Activated CD8-positive, alpha-beta memory T cell treated with anti-CD3 and anti-CD28 coated beads, Interleukin-2, amount 50 U/mL, for 1 hour (primary cell): Measurements from ENCODE around the gene COL13A1.

Experiments
- DNase-seq: peaks from one replicate; pipeline ENCODE4 v3.0.0-alpha.2; 2020; ENCODE audit errors: extremely low read depth

COL13A1 gene

DNA sequence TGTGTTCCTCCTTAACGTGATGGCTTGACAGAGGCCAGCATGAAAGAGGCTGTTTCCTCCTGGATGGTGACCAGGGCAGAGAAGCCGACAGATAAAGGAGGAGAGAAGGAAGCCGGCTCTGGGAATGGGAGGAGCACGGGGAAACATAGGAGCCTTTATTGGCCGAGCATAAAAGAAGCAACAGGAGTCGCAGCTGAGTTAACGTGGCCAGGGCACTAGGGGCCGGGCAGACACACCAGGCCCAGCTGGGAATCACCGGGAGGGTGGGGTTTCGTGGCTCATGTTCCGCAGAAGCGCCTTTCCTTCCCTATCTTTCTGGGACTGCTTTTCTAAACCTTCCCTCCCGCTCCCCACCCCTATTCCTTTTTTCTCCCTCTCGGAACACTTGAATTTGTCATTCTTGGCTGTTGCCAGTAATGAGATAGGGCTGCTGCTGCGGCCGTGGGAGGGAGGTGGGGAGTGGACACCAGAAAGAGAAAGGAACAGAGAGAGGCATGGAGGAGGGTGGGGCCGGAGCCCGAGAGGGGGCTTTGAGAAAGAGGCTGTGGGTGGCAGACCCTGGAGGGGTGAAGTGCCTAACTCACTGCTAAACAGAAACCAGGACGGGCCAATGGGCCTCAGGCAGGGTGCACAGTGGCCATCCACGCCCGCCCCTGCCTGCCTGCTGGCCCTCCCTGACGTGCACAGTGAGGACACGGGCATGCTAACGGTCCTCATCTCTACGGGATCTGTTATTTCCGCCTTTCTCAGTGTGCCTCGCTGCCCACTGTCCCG is 65.2 kb downstream of the COL13A1 start:
- no peak for DNase-seq

DNA sequence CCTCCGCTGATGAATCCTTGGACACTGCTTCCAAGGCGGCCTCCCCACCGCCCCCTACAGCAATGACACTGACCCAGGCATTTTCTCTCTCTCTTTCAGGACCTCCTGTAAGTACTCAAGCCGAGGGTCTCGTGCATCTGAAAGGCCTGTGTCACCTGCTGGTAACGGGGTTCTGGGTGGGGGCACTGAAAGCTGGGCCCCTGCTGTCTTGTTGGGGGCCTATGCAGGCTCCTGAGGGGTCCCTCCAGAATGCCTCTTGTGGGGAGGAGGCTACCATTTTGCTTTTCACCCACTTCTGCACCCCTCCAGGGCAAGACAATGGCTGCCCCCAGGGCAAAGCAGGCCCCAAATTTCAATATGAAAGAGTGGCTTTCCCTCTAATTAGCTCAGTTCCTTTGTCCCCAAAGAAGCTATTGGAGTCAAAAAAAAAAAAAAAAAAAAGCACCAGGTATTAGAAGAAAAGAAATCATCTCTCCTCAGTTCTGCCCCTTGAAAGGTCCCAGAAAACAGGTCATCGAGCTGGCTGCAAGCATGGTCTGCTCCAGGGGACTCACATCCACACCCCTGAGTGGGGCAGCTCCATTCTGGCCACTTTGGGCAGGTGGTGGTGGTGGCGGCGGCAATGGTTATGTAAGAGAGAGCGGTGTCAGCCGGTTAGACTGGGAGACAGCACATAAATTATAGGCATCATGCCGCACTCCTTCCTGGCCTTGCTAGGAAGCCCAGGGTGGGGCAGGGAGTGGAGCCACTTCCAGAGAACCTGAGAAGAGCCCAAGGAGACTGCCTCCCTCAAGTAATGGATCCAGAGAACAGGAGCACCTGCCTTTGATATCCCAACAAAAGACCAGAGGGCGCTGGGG is 66.2 kb downstream of the COL13A1 start:
- DNase-seq: no peak

DNA sequence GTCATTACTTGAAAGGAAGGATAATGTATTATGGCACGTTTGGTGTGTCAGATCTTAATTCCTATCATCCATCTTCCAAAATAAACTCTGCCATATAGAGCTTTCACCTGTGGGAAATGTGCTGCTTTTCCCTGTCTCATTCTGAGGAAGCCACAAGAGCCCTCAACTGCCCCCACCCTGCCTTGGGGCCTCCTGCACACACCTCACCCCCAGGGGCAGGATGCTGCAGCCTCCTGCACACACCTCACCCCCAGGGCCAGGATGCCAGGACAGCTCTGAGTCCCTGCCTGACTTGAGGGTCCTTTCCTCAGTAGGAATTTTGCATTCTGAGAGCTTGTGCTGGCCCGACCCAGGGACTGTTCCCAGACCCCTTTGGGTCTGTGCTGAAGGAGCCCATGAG is 67.1 kb downstream of the COL13A1 start:
- DNase-seq: no peak

DNA sequence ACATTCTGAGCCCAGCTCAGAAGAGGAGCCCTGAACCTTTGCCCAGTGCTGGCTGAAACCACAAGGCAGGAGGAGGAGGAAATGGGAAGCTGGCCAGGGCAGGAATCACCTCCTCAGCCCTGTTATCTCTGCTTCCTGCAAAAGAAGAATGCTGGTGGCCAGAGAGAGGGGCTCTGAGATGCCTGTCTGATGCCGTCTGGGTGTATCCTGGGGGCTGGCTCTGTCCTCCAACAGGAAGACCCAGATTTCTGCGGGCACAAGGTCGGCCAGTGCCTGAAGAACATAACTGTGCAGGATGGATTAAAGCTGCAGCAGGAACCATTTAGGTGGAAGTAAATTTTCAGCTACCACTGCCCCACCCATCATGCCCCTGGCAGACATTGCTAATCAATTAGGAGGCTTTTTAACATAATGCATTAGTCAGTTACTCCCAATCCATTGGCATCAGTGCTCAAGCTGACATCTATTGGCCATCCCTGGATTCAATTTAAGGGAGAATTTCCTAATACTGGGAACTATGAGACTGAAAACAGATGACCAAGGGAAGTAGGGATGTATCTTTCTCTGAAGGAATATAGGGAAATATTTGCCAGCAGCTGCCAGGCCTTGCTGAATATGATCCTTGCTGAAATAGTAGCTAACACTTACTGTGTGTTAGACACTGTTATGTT is 67.7 kb downstream of the COL13A1 start:
- DNase-seq: no peak

DNA sequence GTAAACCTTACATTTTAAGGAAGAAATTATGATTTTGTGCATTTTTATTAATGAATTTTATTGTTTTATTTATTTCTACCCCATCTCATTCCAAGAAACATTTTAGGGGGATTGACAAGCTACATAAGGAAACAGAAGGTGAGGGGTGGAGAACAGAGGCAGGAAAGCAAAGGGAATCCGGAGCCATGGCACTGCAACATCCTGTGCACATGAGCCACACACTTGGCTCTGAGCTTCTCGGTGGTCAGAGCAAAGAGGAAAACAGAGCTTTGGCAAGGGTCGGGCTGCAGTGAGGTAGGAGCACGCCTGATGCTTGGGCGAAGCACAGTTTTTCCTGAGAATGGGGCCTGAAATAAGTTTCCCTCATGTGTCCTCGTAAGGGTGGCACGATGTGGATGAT is 68.9 kb downstream of the COL13A1 start:
- no peak for DNase-seq

DNA sequence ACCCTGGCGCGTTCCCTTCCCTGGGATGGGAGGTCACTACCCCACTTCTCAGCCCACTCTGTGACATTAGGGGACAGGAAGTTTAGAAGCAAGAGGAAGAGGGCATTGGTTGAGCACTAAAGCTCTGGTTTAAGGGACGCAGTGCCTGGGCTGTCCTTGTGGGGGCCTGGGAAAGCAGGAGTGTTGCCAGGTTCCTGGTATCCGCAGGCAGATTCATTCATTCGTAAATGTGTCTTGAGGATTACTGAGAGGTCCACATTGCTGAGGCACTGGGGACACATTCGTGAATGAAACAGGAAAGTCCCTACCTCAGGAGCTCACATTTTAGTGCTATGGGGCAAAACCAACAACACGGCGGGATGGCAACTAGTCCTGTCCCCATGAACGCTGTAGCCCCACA is 69.4 kb downstream of the COL13A1 start:
- DNase-seq: no peak

DNA sequence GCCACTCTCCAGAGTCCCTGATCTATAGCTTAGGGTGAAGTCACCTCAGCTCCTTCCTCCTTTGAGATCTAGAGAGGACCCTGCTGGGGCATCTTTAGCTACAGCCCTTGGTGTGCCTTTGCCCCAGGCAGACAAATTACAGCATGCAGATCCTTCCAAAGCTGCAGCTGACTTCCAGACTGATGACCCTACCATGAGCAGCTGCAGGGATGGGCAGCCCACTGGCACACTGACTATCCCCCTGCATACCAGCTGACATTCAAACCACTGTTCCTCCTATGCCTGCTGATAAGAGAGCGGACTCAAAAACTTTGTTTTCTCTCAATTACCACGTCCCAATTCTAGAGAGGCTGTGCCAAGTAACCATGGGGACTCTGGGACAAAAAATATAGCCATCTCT is 70.6 kb downstream of the COL13A1 start:
- DNase-seq: no peak

DNA sequence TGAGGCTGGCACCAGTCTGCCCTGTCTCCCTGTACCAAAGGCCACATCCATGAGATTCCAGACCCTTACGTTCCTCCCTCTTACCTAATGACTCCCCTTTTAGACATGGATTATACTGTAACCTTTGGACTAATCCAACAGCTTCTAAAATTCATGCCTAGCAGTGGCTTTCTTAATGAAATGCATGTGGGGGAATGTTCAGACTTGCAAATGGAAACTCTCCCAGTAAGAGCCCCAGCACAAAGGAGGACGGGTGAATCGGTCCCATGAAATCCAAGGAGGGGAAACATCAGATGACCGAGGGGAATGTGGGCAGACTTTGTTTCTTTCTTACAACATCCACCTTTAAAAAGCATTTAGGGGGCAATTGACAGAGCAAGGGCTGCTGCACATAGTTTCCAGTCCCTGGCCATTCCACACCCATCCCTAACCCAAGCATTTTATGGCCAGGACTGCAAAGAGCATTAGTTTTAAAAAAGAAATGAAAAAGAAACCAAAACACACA is 71.5 kb downstream of the COL13A1 start:
- no peak for DNase-seq

DNA sequence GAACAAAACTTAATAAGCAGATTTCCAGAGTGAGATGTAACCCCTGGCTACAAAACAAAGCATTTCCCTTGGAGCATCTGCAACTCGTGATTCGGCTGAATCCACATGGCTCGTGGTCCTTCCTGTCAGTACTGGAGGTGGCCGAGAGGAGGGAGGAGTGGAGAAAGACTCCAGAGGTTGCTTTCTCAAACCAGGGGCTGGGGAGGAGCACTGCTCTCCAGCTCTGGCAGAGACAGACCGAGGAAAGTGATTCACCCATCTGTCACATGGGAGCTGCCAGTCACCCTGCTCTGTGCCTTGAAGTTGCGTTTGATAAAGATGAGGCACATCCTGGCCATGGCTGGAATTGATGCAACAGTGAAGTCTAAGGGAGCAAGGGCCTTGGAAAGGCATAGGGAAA is 72.7 kb downstream of the COL13A1 start:
- DNase-seq: no peak

DNA sequence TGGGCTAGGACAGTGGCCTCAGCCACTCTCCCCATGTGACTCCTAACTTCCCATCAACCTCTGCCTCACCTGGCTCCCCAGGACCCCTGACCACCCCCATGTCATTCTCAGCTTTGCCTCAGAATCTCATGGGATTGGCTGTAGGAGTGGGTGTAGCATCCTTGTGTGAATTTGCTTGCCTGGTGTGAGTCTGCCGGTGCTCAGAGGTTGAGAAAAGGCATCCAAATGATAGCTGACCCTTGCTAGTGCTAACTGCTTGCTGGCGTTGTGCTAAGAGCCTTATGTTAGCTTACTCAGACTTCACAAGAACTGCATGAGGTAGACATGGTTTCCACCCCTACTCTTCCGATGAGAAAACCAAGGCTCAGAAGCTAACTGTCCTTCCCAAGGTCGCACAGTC is 74.2 kb downstream of the COL13A1 start:
- DNase-seq: no peak

DNA sequence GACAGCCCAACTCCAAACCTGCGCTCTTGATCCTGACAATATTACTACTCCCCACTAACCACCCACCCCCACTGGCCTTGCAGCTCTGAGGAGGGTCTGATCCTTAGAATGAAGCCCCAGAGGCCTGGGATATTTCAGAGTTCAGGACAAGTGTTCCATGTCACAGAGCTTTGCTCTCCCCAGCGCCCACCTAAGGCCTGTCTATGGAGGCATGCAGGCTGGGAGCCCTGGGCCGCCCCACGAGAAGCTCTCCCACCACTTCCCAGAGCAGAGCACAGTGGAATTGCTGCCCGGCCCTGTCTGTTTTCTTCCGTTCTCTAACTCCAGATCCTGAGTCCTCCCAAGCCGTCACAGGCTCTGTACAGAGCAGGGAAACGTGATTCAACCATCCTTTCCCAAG is 74.6 kb downstream of the COL13A1 start:
- DNase-seq: no peak

DNA sequence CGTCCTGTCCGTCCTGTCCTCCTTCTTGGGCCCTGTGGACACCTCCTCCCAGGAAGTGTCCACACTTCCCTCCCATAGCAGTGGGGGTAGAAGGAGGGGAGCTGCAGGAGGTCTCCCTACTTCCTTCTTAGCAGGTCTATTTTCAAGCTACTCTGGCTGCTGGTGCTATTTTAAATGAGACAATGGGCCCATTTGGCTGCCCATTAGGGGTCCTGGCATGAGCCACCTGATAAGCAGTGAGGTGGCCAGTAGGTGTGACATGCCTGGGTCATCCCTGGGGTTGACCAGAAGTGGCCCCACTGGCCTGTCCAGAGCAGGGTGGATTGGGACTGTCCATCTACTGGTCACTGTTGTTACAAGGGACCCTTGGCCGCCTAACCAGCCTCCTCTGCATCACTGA is 75.2 kb downstream of the COL13A1 start:
- no peak for DNase-seq

DNA sequence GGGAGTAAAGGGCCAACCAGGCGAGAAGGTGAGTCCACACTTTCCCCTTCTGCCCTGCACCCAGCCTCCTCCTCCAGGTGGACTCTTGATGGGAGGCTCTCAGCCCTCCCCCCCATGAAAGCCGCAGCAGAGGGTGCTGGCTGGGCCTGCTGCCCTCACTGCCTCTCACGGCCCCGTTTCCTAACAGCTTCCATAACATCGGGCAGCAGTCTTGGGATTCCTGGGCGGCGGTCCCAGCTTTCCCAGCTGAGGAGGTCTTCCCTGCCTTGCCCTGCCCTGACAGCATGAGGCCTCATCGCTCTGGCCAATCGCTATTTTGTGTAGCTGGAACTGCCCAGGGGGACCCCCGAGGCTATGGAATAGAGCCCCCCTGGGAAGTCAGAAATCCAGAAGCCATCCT is 76.3 kb downstream of the COL13A1 start:
- DNase-seq: no peak

DNA sequence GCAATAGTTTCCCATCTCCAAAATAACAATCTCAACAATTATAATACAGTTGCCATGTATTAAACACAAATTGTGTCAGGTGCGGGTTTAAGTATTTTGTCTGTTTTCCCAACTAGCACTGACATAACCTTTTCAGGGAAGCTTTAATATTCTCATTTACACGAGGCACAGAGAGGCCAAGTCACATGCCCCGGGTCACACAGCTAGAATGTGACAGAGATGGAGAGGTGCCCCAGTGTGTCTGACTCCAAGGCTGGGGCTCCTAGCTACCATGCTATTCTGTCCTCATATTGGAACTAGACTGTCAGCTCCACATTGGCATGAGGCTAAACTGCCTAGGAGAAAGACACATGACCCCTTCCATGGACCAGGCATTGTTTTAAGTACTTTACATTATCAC is 77.2 kb downstream of the COL13A1 start:
- no peak for DNase-seq

DNA sequence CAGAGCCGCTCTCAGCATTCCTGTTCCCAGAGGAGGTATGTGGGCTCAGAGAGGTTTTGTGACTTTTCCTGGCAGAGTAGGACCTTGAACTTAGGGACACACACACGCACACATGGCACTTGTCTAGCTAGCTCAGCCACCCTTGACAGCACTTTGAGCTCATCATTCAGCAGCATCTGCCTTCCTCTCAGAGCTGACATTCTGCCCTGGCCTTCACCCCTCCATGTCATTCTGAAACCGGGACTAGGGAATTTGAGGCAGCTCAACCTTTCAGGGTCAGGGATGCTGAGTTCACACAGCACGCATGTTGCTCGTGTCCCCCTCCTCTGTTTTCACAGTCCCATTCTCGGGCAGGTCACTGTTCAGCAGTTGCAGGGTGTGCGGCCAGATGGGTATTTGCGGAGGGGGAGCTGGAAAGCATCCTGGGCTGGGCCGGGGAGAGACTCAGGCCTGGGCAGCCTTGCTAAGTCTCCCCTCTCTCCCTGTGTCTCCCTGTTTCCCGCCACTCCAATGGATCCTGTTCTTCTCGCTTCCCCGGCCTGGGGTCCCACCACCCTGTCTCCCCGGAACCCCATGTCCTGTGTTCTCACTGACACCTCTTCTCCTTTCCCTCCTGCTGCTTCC is 78.0 kb downstream of the COL13A1 start:
- no peak for DNase-seq

DNA sequence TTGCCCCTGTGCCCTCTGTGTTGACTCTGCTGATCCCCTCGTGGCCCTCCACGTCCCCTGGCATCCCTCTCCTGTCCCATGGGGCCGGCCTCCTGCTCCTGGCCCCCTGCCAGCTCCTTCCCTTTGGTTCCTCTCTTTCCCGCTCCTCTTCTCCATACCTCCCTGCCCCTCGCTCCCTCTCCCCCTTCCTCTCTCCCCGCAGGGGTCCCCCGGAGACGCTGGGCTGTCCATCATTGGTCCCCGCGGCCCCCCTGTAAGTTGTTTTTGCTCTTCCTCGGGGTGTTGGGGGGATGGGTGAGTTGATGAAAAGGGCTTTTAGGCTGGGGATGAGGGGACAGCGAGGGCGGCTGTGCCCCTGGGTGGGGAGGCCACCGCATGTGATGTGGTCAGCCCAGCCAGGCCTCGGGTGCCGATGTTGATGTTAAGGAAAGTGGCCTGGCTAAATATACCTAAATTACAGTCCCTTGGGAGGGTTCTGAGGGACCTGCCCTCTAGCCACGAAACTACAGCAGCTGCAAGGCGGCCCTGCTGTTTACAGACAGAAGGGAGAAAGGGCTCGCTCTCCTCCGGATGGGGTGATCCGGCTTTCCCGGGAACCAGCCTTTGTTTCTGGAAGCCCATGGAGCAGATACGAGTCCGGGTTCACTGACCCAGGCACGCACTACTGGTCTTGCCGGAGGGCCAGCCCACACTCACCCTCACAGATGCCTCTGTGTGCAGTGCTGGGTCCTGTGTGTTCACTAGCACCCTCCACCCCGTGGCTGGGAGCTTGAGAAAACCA is 78.8 kb downstream of the COL13A1 start:
- no peak for DNase-seq

DNA sequence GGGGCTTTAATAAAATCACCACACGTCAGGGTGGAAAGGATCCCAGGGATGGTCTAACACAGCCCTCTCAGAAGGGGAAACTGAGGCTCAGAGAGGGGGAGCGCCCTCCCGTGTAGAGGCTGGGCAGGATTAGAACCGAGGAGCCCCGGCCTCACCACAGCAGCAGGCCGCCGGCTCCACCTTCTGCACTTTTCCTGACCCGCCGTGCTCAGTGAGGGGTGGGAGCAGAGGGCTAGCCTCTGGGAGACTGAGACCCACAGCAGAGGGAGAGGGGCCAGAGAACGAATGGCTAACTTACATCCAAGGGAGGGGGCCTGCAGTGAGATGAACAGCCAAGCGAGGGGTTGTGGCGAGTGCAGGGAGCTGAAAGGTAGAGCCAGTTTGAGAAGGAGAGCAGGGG is 79.5 kb downstream of the COL13A1 start:
- no peak for DNase-seq

DNA sequence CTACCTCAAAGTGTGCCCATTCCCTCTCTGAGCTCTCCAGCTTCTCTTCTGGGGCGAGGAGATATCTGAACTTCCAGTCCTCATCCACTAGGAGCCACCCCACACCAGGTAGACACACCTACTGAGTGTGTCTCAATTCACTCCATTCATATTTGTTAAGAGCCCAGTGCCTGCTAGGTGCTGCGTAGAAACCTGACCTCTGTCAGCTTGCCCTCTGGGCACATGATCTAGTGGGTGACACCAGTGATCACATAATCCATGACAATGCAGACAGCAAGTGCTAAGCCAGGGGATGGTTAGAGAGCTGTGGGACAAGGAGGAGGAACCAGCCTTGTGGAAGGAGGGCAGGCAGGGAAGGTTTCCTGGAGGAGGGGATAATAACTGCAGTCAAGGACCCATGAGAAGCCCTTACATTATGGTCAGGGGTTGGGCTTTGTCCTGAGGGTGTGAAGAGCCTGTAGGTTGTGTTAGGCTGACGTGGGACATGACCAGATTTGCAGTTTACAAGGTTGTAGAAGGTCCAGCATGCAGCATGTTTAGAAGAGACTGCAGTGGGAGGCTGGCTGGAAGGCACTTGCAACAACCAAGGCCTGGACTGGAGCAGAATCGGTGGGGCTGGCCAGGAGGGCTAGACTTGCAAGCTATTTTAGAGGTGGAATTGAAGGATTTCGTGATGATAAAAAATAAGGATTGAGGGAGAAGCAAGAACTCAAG is 81.8 kb downstream of the COL13A1 start:
- DNase-seq: no peak

DNA sequence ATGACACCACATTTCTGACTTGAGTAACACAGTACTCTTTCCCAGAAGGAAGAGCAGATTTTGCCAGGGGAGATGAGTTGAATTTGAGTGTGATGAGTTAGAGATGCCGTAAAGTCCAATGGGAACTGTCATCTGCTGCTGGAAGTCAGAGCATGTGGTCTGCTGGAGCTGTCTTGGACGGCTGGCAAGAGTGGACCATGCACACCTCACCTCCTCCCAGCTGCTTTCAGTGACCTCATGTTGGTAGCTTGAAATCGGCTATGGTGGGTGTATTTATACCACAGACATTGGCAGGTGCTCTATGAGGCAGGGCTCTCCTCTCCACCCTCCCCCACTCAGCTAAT is 82.3 kb downstream of the COL13A1 start:
- no peak for DNase-seq

DNA sequence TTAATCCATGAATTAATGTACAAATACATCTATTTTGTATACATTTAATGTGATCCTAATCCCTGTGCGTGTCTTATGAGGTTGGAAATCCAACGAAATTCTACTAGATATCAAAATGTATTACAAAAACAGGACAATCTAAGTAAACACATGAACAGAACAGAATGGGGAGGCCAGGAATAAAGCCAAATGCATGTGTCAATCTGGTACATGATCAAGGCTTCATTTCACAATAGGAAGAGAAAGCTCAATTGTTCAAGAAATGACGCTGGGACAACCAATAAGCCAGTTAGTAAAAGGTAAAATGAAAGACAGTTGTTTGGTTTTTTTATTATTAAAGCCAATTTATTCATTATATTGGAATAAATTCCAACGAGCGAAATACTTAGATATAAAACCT is 83.0 kb downstream of the COL13A1 start:
- no peak for DNase-seq
